HEK293 (cell line): ENCODE data around the gene LENEP.

Experiments
- EGR2 ChIP-seq: fragments of 450-650 bp; formaldehyde crosslinking; IDR thresholded peaks from 2 replicates; pipeline ENCODE4 v1.5.1; 2016; ENCODE audit warnings: low read depth, missing biosample characterization, missing genetic modification characterization
- OSR2 ChIP-seq: fragments of 450-650 bp; formaldehyde crosslinking; IDR thresholded peaks from 2 replicates; pipeline ENCODE4 v1.5.1; 2016; ENCODE audit warnings: missing biosample characterization, missing genetic modification characterization
- SALL2 ChIP-seq: fragments of 450-650 bp; formaldehyde crosslinking; IDR thresholded peaks from 2 replicates; pipeline ENCODE4 v1.5.0; 2017; ENCODE audit warnings: missing biosample characterization, mild to moderate bottlenecking, missing genetic modification characterization, borderline replicate concordance
- SCRT2 ChIP-seq: fragments of 450-650 bp; formaldehyde crosslinking; IDR thresholded peaks from 2 replicates; pipeline ENCODE4 v1.5.1; 2016; ENCODE audit warnings: missing biosample characterization, missing genetic modification characterization
- YY2 ChIP-seq: fragments of 450-650 bp; formaldehyde crosslinking; IDR thresholded peaks from 2 replicates; pipeline ENCODE4 v1.5.1; 2016; ENCODE audit warnings: missing biosample characterization, missing genetic modification characterization
- ZBTB1 ChIP-seq: fragments of 450-650 bp; formaldehyde crosslinking; IDR thresholded peaks from 2 replicates; pipeline ENCODE4 v1.5.1; 2016; ENCODE audit warnings: missing biosample characterization, missing genetic modification characterization
- ZBTB17 ChIP-seq: fragments of 450-650 bp; formaldehyde crosslinking; IDR thresholded peaks from 2 replicates; pipeline ENCODE4 v1.5.1; 2016; ENCODE audit warnings: missing biosample characterization, missing genetic modification characterization
- ZEB2 ChIP-seq: fragments of 450-650 bp; formaldehyde crosslinking; IDR thresholded peaks from 2 replicates; pipeline ENCODE4 v1.5.1; 2016; ENCODE audit warnings: missing biosample characterization, missing genetic modification characterization
- ZNF112 ChIP-seq: fragments of 450-650 bp; formaldehyde crosslinking; IDR thresholded peaks from 2 replicates; pipeline ENCODE4 v1.5.0; 2017; ENCODE audit warnings: missing biosample characterization, missing genetic modification characterization
- ZNF114 ChIP-seq: fragments of 450-650 bp; formaldehyde crosslinking; IDR thresholded peaks from 2 replicates; pipeline ENCODE4 v1.5.0; 2017; ENCODE audit warnings: missing biosample characterization, missing genetic modification characterization
- ZNF132 ChIP-seq: fragments of 450-650 bp; formaldehyde crosslinking; IDR thresholded peaks from 2 replicates; pipeline ENCODE4 v1.5.1; 2017; ENCODE audit warnings: missing biosample characterization, missing genetic modification characterization, borderline replicate concordance
- ZNF16 ChIP-seq: fragments of 450-650 bp; formaldehyde crosslinking; IDR thresholded peaks from 2 replicates; pipeline ENCODE4 v1.5.1; 2016; ENCODE audit warnings: low read depth, missing biosample characterization, missing genetic modification characterization
- ZNF169 ChIP-seq: fragments of 450-650 bp; formaldehyde crosslinking; IDR thresholded peaks from 2 replicates; pipeline ENCODE4 v1.5.1; 2016; ENCODE audit warnings: missing biosample characterization, missing genetic modification characterization
- ZNF175 ChIP-seq: fragments of 450-650 bp; formaldehyde crosslinking; IDR thresholded peaks from 2 replicates; pipeline ENCODE4 v1.5.1; 2016; ENCODE audit warnings: missing biosample characterization, missing genetic modification characterization
- ZNF239 ChIP-seq: fragments of 450-650 bp; formaldehyde crosslinking; IDR thresholded peaks from 2 replicates; pipeline ENCODE4 v1.5.1; 2016; ENCODE audit warnings: missing biosample characterization, missing genetic modification characterization
- ZNF280C ChIP-seq: fragments of 450-650 bp; formaldehyde crosslinking; IDR thresholded peaks from 2 replicates; pipeline ENCODE4 v1.5.1; 2016; ENCODE audit warnings: missing biosample characterization, missing genetic modification characterization
- ZNF366 ChIP-seq: fragments of 450-650 bp; formaldehyde crosslinking; conservative IDR thresholded peaks from 2 replicates; pipeline ENCODE4 v1.5.1; 2016; ENCODE audit warnings: missing biosample characterization, missing genetic modification characterization
- ZNF394 ChIP-seq: fragments of 450-650 bp; formaldehyde crosslinking; IDR thresholded peaks from 2 replicates; pipeline ENCODE4 v1.5.1; 2016; ENCODE audit warnings: missing biosample characterization, missing genetic modification characterization, mild to moderate bottlenecking, moderate library complexity, borderline replicate concordance
- ZNF404 ChIP-seq: fragments of 450-650 bp; formaldehyde crosslinking; IDR thresholded peaks from 2 replicates; pipeline ENCODE4 v1.5.1; 2017; ENCODE audit warnings: missing biosample characterization, missing genetic modification characterization
- ZNF529 ChIP-seq: fragments of 450-650 bp; formaldehyde crosslinking; IDR thresholded peaks from 2 replicates; pipeline ENCODE4 v1.5.1; 2017; ENCODE audit warnings: missing genetic modification characterization, missing biosample characterization; ENCODE audit not compliant: insufficient replicate concordance
- ZNF639 ChIP-seq: fragments of 450-650 bp; formaldehyde crosslinking; IDR thresholded peaks from 2 replicates; pipeline ENCODE4 v1.5.1; 2016; ENCODE audit warnings: missing biosample characterization, missing genetic modification characterization
- ZNF658 ChIP-seq: fragments of 450-650 bp; formaldehyde crosslinking; IDR thresholded peaks from 2 replicates; pipeline ENCODE4; 2016; ENCODE audit warnings: missing biosample characterization, missing genetic modification characterization
- ZNF768 ChIP-seq: fragments of 450-650 bp; formaldehyde crosslinking; IDR thresholded peaks from 2 replicates; pipeline ENCODE4 v1.5.1; 2018; ENCODE audit warnings: missing biosample characterization, mild to moderate bottlenecking, missing genetic modification characterization
- ZNF777 ChIP-seq: fragments of 450-650 bp; formaldehyde crosslinking; IDR thresholded peaks from 2 replicates; pipeline ENCODE4 v1.5.1; 2017; ENCODE audit warnings: missing biosample characterization, missing genetic modification characterization, borderline replicate concordance
- ZNF791 ChIP-seq: fragments of 450-650 bp; formaldehyde crosslinking; IDR thresholded peaks from 2 replicates; pipeline ENCODE4 v1.5.1; 2016; ENCODE audit warnings: missing biosample characterization, missing genetic modification characterization
- ZSCAN16 ChIP-seq: fragments of 450-650 bp; formaldehyde crosslinking; IDR thresholded peaks from 2 replicates; pipeline ENCODE4 v1.5.1; 2016; ENCODE audit warnings: missing biosample characterization, missing genetic modification characterization
- TF ChIP-seq, protein P1 (sequence below): fragments of 450-650 bp; formaldehyde crosslinking; IDR thresholded peaks from 2 replicates; pipeline ENCODE4 v1.5.1; 2016; ENCODE audit warnings: missing biosample characterization, missing genetic modification characterization
- TF ChIP-seq, protein P2 (sequence below): fragments of 450-650 bp; formaldehyde crosslinking; IDR thresholded peaks from 2 replicates; pipeline ENCODE4 v1.5.1; 2016; ENCODE audit warnings: missing biosample characterization, missing genetic modification characterization
- TF ChIP-seq, protein P3 (sequence below): fragments of 450-650 bp; formaldehyde crosslinking; IDR thresholded peaks from 2 replicates; pipeline ENCODE4 v1.5.1; 2016; ENCODE audit warnings: missing biosample characterization, missing genetic modification characterization
- TF ChIP-seq, protein P4 (sequence below): fragments of 450-650 bp; formaldehyde crosslinking; optimal IDR thresholded peaks from 2 replicates; pipeline ENCODE3; 2016; ENCODE audit warnings: missing biosample characterization, mild to moderate bottlenecking, missing genetic modification characterization

The LENEP gene

GRCh38 chr1:154974102-154974807 lies 19.1 kb upstream of the LENEP start, which contains the start of gene CKS1B (continued):
- TF ChIP-seq ZNF404 (tag by site-specific recombination) (no peak), ZNF132 (no peak), OSR2 (tag by site-specific recombination) (no peak), ZNF280C (tag by site-specific recombination) (no peak), ZNF366 (tag by site-specific recombination) (peak; percentile 95), SALL2 (no peak), ZNF16 (tag by site-specific recombination) (no peak), ZBTB1 (tag by site-specific recombination) (no peak), ZNF112 (tag by site-specific recombination) (no peak), ZNF394 (tag by site-specific recombination) (no peak; the same call in 1 of the 2 replicates), ZNF639 (peak; percentile 69), ZNF791 (tag by site-specific recombination) (no peak), ZEB2 (0 out of 2 replicates have a peak, but pooled peaks have one; percentile 6), ZNF777 (tag by site-specific recombination) (no peak), ZNF239 (tag by site-specific recombination) (no peak), YY2 (tag by site-specific recombination) (no peak), ZSCAN16 (tag by site-specific recombination) (no peak), ZNF529 (tag by site-specific recombination) (no peak), ZNF169 (no peak), ZNF768 (tag by site-specific recombination) (no peak), SCRT2 (tag by site-specific recombination) (no peak), ZNF114 (tag by site-specific recombination) (no peak), EGR2 (tag by site-specific recombination) (peak; percentile 87), ZBTB17 (no peak), ZNF658 (no peak), ZNF175 (tag by site-specific recombination) (no peak)
- TF ChIP-seq, protein P1, sequence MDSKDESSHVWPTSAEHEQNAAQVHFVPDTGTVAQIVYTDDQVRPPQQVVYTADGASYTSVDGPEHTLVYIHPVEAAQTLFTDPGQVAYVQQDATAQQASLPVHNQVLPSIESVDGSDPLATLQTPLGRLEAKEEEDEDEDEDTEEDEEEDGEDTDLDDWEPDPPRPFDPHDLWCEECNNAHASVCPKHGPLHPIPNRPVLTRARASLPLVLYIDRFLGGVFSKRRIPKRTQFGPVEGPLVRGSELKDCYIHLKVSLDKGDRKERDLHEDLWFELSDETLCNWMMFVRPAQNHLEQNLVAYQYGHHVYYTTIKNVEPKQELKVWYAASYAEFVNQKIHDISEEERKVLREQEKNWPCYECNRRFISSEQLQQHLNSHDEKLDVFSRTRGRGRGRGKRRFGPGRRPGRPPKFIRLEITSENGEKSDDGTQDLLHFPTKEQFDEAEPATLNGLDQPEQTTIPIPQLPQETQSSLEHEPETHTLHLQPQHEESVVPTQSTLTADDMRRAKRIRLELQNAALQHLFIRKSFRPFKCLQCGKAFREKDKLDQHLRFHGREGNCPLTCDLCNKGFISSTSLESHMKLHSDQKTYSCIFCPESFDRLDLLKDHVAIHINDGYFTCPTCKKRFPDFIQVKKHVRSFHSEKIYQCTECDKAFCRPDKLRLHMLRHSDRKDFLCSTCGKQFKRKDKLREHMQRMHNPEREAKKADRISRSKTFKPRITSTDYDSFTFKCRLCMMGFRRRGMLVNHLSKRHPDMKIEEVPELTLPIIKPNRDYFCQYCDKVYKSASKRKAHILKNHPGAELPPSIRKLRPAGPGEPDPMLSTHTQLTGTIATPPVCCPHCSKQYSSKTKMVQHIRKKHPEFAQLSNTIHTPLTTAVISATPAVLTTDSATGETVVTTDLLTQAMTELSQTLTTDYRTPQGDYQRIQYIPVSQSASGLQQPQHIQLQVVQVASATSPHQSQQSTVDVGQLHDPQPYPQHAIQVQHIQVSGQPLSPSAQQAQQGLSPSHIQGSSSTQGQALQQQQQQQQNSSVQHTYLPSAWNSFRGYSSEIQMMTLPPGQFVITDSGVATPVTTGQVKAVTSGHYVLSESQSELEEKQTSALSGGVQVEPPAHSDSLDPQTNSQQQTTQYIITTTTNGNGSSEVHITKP: peak; percentile 13; the same call in 1 of the 2 replicates
- TF ChIP-seq, protein P2, sequence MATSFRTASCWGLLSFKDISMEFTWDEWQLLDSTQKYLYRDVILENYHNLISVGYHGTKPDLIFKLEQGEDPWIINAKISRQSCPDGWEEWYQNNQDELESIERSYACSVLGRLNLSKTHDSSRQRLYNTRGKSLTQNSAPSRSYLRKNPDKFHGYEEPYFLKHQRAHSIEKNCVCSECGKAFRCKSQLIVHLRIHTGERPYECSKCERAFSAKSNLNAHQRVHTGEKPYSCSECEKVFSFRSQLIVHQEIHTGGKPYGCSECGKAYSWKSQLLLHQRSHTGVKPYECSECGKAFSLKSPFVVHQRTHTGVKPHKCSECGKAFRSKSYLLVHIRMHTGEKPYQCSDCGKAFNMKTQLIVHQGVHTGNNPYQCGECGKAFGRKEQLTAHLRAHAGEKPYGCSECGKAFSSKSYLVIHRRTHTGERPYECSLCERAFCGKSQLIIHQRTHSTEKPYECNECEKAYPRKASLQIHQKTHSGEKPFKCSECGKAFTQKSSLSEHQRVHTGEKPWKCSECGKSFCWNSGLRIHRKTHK (tag by site-specific recombination): no peak
- TF ChIP-seq, protein P3, sequence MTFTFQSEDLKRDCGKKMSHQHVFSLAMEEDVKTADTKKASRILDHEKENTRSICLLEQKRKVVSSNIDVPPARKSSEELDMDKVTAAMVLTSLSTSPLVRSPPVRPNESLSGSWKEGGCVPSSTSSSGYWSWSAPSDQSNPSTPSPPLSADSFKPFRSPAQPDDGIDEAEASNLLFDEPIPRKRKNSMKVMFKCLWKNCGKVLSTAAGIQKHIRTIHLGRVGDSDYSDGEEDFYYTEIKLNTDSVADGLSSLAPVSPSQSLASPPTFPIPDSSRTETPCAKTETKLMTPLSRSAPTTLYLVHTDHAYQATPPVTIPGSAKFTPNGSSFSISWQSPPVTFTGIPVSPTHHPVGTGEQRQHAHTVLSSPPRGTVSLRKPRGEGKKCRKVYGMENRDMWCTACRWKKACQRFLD (tag by site-specific recombination): no peak
- TF ChIP-seq, protein P4, sequence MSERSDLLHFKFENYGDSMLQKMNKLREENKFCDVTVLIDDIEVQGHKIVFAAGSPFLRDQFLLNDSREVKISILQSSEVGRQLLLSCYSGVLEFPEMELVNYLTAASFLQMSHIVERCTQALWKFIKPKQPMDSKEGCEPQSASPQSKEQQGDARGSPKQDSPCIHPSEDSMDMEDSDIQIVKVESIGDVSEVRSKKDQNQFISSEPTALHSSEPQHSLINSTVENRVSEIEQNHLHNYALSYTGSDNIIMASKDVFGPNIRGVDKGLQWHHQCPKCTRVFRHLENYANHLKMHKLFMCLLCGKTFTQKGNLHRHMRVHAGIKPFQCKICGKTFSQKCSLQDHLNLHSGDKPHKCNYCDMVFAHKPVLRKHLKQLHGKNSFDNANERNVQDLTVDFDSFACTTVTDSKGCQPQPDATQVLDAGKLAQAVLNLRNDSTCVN: peak; percentile 79
